GM19438 (cell line): ENCODE results near the gene ZFYVE9.

Experiments used
- ATAC-seq: cut with Tn5 transposase; IDR thresholded peaks from one replicate; pipeline ENCODE4 v1.9.1; 2021; ENCODE audit warnings: low read depth; ENCODE audit not compliant: unreplicated experiment

ZFYVE9 gene

DNA sequence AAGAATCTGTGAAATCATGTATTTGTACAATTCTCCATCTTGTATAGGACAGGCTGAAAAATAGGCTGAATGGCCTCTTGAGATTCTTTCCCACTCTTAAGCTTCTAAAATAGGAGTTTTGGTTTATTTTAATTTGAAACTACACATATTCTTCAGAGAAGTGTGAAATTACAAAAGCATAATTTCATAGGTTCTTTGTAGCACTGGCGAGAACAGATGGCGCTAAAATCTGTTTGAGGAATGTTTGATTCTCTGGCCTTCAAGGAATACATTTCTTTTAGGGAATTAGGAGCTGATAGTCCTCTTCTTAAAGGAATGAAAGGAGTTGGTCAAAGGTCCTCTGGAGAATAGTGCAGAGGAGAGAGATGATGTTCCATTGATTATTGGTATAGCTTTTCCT, 179.2 kb downstream of the ZFYVE9 start:
- no peak for ATAC-seq

DNA sequence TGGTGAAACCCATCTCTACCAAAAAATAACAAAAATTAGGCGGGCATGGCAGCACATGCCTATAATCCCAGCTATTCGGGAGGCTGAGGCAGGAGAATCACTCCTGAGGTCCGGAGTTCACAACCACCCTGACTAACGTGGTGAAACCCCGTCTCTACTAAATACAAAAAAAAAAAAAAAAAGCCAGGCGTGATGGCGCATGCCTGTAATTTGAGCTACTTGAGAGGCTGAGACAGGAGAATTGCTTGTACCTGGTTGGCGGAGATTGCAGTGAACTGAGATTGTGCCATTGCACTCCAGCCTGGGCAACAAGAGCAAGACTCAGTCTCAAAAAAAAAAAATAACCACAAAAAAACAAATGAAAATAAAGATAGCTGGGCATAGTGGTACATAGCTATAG, 181.8 kb downstream of the ZFYVE9 start:
- ATAC-seq: no peak

DNA sequence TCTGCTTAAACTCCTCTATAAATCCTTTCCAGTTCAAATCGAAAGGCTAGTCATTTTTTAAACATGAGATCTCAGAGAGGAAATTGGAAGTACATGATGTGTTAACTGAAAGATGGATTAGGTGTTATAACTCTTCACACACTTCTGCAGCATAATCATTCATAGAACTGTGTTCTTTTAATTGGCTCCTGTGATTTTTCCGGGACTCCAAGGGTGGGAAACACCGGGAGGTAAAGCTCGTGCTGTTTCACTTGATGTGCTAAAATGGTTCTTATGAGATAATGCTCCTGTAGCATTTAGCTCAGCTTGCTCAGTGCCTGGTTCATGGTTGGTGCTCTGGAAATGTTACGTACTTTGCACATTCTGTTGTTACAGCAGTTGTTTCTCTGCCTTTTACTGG, 183.9 kb downstream of the ZFYVE9 start:
- ATAC-seq: no peak

DNA sequence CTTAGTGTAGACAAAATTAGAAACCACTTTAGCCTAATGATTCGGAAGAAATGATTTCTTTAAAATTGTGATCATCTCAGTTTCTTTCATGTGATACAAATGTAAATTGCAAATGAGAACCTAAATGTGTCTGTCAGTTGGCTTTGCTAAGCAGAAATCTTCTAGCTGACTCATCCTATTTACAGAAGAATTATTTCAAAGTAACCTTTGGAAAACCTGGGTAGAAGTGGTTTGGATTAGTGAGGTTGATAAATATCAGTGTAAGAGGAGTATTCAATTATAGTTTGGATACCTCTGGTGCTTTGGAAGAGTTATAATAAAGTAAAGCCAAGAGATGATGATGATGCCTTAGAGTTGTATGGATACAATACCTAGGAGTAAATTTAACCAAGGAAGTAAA, 186.7 kb downstream of the ZFYVE9 start:
- ATAC-seq: no peak

DNA sequence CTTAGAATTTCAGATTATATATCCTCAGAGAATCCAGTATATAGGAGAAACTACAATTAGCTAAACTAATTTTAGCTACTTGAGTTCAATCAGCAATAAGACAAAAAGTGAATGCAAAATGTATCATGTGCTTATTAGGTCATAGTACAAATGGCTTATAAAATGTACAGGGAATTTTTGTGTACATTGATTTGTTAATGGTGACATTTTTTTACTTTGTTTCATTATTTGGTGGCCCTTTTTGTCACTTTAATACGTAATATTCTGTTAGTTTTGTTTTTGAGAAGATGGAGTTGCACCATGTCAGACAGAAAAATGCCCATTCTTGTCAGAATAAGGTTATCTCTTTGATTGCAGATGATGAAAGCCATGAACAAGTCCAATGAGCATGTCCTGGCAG, 190.5 kb downstream of the ZFYVE9 start:
- no peak for ATAC-seq

DNA sequence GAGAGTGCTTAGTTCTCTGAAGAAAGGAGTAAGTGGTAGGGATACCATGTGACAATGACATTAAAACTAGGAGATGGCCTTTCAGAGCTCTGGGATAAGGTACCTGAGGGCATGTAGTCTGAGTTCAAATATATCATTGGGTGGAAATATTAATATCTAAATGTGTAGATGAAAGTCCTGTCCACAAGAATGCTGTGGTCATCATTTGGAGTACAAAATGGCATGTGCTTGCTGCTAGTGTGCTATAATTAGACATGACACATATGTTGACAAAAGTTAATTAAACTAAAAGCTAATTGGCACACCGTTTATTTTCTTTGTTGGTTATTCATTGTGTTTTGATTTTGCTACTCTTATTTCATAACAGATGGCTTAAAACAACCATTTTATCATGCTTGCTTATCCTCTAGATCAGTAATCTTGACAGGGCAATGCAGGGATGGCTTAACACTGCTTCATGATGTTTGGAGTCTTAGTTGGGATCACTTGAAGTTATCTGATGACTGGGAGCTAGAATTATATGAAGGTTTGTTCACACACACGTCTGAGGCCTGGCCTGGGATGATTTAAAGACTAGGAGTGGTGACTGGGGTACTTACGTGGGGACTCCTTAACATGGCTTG, 193.1 kb downstream of the ZFYVE9 start:
- ATAC-seq: no peak

DNA sequence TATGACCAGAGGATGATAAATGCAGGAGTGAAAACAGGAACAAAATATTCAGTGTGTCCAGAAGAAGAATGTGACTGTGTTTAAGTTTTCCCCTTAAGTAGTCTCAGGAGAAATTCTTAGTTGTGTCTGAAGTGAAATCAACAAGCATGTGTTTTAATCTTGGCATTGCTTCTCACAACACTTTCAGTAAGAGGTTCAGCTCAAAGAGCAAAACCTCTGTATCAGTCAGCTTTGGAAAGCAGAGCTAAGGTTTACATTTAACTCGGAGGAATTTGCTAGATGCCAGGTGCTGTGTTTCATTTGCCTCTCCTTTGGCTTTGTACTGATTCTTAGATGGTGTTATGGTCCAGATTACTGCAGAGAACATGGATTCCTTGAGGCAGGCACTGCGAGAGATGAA, 195.6 kb downstream of the ZFYVE9 start:
- no peak for ATAC-seq

DNA sequence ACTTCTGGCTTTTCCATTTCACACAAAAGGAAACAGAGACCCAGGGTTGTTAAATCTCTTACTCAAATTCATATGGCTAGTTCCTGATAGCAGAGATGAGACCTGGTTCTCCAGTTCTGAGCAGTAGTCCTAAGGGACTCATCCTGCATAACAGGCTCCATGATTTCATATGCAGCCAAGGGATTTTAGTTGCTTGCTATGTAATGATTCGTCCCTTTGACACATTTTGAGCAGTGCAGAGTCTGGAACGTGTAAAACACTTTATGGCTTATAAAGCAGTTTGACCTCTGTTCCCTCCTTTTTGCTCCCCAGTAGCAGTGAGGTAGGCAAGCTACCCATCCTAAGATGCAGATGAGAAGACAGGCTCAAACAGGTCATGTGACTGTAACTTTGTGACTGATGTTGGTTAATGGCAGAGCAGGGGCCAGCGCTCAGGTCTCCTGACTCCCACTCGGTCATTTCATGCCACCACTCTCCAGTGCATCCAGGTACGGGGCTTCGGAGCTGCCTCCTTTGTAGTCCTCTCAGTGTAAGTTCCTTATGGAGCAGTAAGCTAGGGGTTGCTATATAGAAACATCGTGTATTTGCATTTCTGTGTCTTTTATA, 199.9 kb downstream of the ZFYVE9 start:
- no peak for ATAC-seq

DNA sequence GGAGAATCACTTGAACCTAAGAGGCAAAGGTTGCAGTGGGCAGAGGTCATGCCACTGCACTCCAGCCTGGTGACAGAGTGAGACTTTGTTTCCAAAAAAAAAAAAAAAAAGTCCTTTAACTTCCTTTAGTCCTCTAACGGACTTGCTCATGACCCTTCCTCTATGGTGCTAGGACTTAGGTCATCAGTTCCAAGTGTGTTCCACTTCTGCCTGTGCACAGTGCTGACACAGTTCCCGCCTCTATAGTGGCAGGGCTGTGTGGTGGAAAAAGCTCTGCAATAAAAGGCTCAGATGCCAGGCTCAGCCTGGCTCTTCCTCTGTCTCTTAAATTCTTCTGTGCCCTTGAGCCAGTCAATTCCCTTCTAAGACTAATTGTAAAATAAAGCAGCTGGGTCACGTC, 202.1 kb downstream of the ZFYVE9 start:
- ATAC-seq: no peak

DNA sequence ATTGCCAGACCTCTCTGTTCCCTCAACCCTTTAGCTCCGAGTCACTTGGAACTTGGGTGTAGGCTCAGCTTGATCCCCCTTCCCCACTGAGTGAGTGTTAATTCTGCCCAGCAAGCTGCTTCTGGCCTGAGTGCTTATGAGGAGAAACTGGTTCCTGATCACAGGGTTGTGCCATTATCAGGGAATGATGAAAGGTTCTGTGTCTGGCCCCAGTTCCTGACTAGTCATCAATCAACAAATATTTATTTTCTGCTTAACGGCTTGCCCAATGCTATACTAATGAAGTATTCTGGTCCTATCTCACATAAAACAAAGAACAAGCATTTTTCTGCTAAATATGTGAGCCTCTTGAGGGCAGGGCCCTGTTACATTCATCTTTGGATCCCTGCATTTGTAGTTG, 203.4 kb downstream of the ZFYVE9 start:
- ATAC-seq: no peak

DNA sequence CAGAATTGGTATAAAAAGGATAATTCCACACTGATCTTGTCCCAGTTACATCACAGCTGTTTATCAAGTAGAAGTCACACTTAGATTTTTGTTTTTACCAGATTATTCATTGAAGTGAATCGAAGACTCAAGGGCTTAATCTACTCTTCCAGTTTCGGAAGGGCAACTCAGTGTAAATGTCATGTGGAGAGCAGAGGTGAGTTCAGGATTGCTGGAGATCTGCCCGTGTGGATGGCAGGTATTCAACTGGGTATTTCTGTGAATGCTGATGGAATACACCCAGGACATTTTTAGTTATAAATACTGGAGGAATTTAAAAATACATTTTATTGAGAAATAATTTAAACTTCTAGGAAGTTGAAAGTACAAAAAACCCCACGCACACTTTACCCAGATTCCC, 204.8 kb downstream of the ZFYVE9 start:
- no peak for ATAC-seq

DNA sequence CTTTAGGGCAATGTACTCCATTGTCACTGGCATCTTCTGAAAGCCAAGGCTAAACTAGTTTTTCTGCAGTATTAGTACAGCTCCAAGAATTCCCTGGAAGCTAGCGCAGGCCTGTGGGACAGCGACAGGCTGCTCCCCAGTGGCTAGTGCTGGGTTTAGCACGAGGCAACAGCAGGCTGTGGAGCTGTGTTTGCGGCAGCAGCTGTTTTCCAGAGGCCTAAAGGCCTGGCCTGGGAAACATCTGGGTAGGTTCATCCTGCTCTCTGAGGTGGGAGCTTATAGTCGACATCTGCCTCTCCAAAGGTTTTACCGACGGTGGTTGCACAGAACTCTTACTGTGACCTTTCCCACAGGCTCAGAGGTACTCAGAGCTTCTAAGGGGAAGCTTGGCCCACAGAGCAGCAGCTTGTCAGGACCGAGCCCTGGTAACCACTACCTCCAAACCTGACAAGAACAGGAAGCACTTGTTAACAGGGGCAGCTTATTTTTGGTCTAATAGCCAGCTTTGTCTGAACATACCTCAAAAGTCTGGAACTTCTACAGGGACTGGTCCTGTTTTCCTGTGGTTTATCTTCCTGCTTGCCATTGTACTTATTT, 206.9 kb downstream of the ZFYVE9 start:
- no peak for ATAC-seq

DNA sequence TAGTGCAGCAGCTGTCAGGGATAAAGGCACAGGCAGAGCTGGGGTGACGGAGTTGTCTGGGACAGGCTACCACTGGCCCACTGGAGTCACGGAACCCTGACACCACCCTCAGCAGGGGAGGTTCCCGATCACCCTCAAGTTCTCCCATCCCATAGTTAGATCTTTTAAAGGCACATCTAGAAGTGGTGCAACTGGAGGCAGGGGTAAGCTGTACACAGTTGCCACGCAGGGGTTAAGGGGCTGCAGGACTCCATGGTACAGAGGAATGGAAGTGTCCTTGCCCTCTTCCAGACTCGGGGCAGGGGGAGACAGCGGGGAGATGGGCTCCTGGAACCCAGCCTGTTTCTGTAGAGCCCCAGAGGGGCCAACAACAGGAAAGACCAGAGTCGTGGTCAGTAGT, 210.8 kb downstream of the ZFYVE9 start:
- ATAC-seq: no peak

DNA sequence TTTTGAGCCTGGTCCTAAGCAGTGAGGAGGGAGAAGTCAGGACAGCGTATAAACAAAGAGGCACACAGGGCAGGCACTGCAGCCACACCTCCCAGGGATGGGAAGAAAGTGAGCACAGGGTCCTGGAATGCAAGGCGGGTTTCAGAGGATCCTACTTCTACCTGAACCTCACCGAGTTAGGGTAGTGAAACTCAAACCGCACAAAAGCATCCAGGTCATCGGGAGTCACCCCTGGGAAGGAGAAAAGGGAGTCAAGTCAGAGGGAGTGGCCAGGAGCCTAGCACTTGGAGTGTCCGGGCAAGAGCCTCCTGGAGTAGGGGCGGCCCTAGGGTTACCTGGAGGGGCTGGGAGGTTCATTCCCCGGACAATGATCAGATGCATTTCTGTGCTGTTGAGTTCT, 213.5 kb downstream of the ZFYVE9 start:
- ATAC-seq: no peak

DNA sequence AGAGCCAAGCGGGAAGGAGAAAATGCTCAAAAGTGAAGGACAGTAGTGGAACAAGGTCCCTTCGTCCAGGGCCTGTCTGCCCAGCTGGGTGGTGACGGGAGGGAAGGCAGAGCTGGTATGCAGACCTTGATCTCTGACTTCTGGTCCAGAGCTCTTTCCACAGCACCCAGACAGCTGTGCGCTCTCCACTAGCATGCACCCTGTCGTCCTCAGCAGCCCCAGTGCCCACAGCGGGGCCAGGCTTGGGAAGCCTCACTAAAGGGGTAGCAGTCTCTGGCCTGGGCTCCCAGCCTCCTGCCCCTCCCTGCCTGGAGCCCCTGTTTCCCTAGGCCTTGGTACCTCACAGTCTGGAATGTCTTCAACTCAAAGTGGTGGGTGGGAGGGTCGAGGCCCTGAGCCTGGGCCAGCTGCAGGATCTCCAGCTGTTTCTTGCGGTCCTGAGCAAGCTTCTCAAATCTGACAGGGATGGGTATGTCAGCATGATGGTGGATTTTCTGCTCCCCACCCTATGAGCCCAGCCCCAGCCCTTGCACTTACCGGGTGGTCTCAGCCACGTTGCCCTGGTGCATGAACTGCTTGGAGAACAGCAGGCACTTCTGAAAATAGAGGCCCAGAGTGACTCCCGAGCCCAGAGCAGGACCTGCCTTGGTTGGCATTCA, 214.1 kb downstream of the ZFYVE9 start:
- ATAC-seq: no peak

DNA sequence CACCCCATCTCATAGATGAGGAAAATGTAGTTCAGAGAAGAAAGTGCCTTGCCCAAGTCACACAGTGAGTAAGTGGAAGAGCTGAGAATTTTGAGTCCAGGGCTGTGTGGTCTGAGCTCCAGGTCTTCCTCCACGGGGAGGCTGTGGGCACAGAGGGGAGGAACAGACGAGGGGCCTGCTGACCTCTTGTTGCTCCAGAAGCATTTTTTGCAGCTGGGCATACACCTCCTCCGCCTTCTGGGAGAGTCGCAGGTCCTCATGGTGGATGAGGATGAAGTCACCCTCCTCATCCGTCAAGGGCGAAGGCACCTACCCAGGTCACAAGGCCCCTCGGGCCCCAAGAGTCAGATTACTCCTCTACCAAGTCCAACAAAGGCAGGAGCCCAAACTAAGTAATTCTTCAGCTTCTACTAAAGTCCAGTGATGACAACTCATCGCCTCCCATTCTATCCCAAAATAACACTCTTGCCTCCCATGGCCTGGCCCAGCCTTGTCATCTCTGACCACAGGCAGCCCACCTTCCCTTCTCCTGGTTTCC, 215.0 kb downstream of the ZFYVE9 start:
- ATAC-seq: no peak

DNA sequence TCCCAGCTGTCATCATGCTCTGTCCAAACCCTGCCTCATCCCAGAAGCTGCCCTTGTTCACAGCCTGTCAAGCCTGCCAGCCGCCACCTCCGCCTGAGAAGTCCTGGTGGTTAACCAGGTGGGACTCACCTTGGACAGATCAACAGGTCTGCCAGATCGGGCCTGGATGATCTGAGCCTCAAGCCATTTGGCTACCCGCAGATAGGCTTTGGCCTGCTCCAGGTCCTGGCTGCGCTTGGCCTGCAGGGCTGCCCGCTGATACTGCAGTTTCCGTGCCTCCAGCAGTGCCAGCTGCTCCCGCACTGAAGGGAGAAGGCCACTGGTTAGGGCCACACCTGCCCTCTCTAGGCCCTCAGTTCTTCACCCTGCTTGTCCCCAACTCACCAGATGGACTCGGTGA, 215.5 kb downstream of the ZFYVE9 start:
- ATAC-seq: no peak

DNA sequence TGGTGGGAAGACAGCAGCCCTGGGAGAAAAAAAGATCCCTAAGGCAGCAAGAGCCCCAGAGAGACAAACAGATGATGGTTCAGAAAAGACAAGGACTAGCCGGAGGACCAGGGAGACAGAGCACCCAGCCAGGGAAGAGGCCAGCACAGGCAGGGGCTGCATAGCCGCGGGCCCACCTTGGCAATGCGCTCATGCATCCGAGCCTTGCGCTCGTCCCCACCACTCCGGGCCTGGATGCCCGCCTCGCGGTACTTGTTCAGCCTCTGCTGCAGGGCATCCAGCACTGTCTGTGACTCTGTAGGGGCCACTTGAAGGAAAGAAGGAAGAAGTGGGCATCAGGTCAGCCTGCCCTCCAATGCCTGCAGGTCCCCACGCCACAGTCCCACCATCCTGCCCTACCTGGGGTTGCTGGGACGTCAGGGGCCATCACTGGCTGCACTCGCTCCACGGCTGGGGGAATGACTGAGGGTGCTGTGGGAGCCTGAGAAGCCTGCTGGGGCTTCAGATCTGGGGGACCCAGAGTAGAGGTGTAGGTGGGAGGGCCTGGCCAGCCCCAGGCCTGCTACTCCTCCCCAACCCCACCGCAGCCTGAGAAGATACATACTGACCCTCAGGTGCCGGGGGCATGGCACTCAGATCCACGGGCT, 217.1 kb downstream of the ZFYVE9 start:
- no peak for ATAC-seq

DNA sequence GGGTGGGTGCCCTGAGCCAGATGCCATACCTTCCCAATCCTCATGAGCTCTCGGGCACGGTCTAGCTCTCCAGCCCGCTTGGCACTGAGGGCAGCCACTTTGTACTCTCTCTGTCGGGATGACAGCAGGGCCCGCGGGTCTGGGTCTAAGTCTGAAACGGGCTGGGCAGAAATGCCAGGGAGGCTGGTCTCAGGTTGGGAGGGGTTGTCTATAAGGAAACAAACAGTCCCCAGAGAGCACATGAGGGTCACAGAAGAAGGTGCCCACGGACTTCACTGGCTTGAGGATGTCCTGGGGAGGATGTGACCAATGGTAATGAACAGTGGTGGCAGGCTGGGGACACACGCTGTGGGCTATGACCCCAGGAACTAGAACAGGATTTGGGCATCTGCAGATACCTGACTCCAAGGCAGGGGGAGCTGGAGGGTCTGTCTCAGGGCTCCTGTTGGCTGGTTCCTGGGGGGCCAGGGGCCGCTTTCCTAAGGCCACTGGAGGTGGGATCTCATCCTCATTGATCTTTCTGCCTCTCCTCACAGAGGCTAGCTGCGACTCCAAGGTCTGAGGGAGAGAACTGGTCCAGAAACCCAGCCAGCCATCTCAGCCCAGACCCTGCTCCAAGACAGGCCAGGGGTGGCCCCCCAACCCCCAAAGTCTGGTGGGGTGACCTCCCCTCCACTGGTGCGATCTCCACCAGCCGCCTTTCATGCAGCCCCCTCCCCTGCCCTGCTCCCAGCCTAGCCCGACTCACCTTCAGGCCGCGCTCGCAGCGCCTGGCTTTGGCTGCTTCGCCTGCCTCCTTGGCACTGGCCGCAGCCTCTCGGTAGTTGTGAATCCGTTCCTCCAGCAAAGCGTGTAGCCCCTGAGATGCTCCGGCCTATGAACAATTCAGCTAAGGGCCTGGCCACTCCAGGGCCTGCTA, 218.0 kb downstream of the ZFYVE9 start:
- ATAC-seq: no peak

DNA sequence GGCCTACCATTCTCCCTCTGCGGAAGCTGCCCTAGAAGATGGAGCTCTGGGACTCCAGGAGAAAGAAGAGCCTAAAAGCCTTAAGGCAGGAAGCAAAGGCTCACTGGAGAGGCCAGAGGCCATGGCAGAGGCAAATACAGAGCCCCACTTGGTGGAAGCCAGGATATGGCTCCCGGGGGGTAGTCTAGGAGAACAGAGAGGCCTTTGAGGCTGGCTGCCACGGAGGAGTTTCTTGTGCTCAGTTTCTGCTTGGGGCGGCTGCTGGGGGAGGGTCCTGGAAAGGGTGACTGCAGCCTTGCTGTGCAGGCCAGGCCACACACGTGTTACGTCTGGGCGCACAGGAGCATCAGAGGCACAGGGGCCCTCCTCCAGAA, 218.7 kb downstream of the ZFYVE9 start:
- ATAC-seq: no peak
